ENCODE measurements around the gene MPPED1. TPM values are rescaled to one million over a fixed set of nuclear protein-coding genes. Genes with fewer than 3 reads are reported as not detected.

The MPPED1 gene
- total RNA-seq, 1 experiment from 2014 or later, result 0.35 TPM

GRCh38 chr22:43555561-43556515 lies 144.0 kb downstream of the MPPED1 start:
- CTCF ChIA-PET, result no interaction called here
- Mint-ChIP-seq H3K36me3 (peaks cover 27% of the 10 kb centered on the region), H3K27ac (no peak overlapping the region)

More at GRCh38 chr22:43555561-43556515, 144.0 kb downstream of the MPPED1 start:
- H3K9me3 Mint-ChIP-seq, result peaks cover 44% of the 10 kb centered on the region
- H3K27me3 Mint-ChIP-seq (ENCODE audit: low read depth), result no peaks in the 10 kb centered on the region
- DNase-seq (ENCODE audit: low spot score) (no peak), ATAC-seq (no peak)
- peaks cover 6% of the 10 kb centered on the region for H3K4me1 Mint-ChIP-seq
- TF ChIP-seq ZNF532 (CRISPR knock-in tag; IDR thresholded peaks at IDR 0.05; ENCODE audit: borderline replicate concordance), result no peak
- TF ChIP-seq E2F4 (CRISPR knock-in tag; IDR thresholded peaks at IDR 0.05; ENCODE audit: borderline replicate concordance, low read depth), result no peak
- no peak for TF ChIP-seq ETV6 (CRISPR knock-in tag; IDR thresholded peaks at IDR 0.05)
- no peak for TF ChIP-seq OVOL2 (CRISPR knock-in tag; IDR thresholded peaks at IDR 0.05; ENCODE audit: borderline replicate concordance)
- no peak for TF ChIP-seq CREB1 (CRISPR knock-in tag; IDR thresholded peaks at IDR 0.05)
- TF ChIP-seq STAT6 (CRISPR knock-in tag; conservative IDR thresholded peaks at IDR 0.05; ENCODE audit: low read depth), result no peak
- TF ChIP-seq CTCF (IDR thresholded peaks at IDR 0.05), result no peak
- TF ChIP-seq GTF2I (CRISPR knock-in tag; conservative IDR thresholded peaks at IDR 0.05), result no peak
- TF ChIP-seq ZNF317 (CRISPR knock-in tag; IDR thresholded peaks at IDR 0.05; ENCODE audit: borderline replicate concordance, low read depth), result no peak
- TF ChIP-seq TCF7 (CRISPR knock-in tag; IDR thresholded peaks at IDR 0.05; ENCODE audit: low read depth), result no peak
- POLR2A ChIA-PET, result no interaction called here
- H3K4me3 Mint-ChIP-seq, result no peak overlapping the region

Other genes starting within 250 kb of the MPPED1 start
- gene TTLL12, start 224.9 kb upstream of the MPPED1 start, total RNA-seq (2021), result 129 to 134 TPM (median 129 TPM) in 3 replicates
- 6.9 to 9.6 TPM (median 7.8 TPM) in 3 replicates for gene SCUBE1, start 68.6 kb upstream of the MPPED1 start, total RNA-seq (2021)

Data from WTC11 (cell line).